ENCODE results near the gene KLHL29.

The KLHL29 gene

GRCh38 chr2:23422089-23423061, 37.4 kb downstream of the KLHL29 start:
- no peak for DNase-seq (ENCODE audit: low read depth)

- DNase-seq (ENCODE audit: low read depth) = no peak
Observed at GRCh38 chr2:23423062-23423872, 38.3 kb downstream of the KLHL29 start.

GRCh38 chr2:23423873-23424680, 39.1 kb downstream of the KLHL29 start:
- no peak for DNase-seq (ENCODE audit: low read depth)

GRCh38 chr2:23425338-23425871, 40.4 kb downstream of the KLHL29 start:
- DNase-seq (ENCODE audit: low read depth) = no peak

GRCh38 chr2:23425885-23426262, 40.9 kb downstream of the KLHL29 start:
- no peak for DNase-seq (ENCODE audit: low read depth)

- no peak for DNase-seq (ENCODE audit: low read depth)
Observed at GRCh38 chr2:23426263-23426905, 41.4 kb downstream of the KLHL29 start.

- DNase-seq (ENCODE audit: low read depth) = no peak
Observed at GRCh38 chr2:23427350-23427749, 42.4 kb downstream of the KLHL29 start.

- DNase-seq (ENCODE audit: low read depth) = no peak
Observed at GRCh38 chr2:23427976-23428375, 43.0 kb downstream of the KLHL29 start.

- no peak for DNase-seq (ENCODE audit: low read depth)
Observed at GRCh38 chr2:23429036-23429435, 44.1 kb downstream of the KLHL29 start.

GRCh38 chr2:23430263-23430662, 45.3 kb downstream of the KLHL29 start:
- no peak for DNase-seq (ENCODE audit: low read depth)

- DNase-seq (ENCODE audit: low read depth) = no peak
Observed at GRCh38 chr2:23432531-23432930, 47.6 kb downstream of the KLHL29 start.

- no peak for DNase-seq (ENCODE audit: low read depth)
Observed at GRCh38 chr2:23433282-23433681, 48.3 kb downstream of the KLHL29 start.

GRCh38 chr2:23434721-23435121, 49.7 kb downstream of the KLHL29 start:
- no peak for DNase-seq (ENCODE audit: low read depth)

GRCh38 chr2:23435250-23436035, 50.5 kb downstream of the KLHL29 start:
- no peak for DNase-seq (ENCODE audit: low read depth)

GRCh38 chr2:23436346-23437098, 51.5 kb downstream of the KLHL29 start:
- DNase-seq (ENCODE audit: low read depth) = peak; percentile 15

- no peak for DNase-seq (ENCODE audit: low read depth)
Observed at GRCh38 chr2:23441414-23441813, 56.4 kb downstream of the KLHL29 start.

- no peak for DNase-seq (ENCODE audit: low read depth)
Observed at GRCh38 chr2:23445450-23445868, 60.5 kb downstream of the KLHL29 start.

- DNase-seq (ENCODE audit: low read depth) = no peak
Observed at GRCh38 chr2:23446916-23447315, 61.9 kb downstream of the KLHL29 start.

GRCh38 chr2:23447405-23447804, 62.4 kb downstream of the KLHL29 start:
- no peak for DNase-seq (ENCODE audit: low read depth)

GRCh38 chr2:23448906-23449305, 63.9 kb downstream of the KLHL29 start:
- DNase-seq (ENCODE audit: low read depth) = no peak

Data from activated T-cell treated with anti-CD3 and anti-CD28 coated beads for 24 hours (primary cell).